GM21526 (cell line): ENCODE results near the gene DYRK3.

Experiments
- ATAC-seq: cut with Tn5 transposase; IDR thresholded peaks from one replicate; pipeline ENCODE4 v1.9.1; 2021; ENCODE audit warnings: moderate library complexity; ENCODE audit not compliant: unreplicated experiment, low FRiP score

DYRK3 gene

DNA sequence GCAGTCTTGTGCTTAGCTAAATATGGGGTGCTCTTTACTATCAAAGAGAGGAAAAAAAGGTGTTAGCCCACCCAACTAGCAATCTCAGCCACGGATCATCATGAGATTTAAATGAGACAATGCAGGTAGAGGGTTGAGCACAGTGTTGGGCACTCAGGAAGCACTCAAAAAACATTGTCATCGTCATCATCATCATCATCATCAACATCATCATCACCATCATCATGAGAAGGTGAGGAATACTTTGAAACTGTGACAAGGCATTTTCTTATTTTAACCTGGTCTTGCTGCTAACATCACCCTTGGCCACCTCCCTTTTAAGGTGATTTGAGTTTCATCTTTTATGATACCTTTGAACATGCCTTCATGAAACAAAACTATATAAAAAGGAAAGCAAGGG, 46.0 kb downstream of the DYRK3 start:
- no peak for ATAC-seq

DNA sequence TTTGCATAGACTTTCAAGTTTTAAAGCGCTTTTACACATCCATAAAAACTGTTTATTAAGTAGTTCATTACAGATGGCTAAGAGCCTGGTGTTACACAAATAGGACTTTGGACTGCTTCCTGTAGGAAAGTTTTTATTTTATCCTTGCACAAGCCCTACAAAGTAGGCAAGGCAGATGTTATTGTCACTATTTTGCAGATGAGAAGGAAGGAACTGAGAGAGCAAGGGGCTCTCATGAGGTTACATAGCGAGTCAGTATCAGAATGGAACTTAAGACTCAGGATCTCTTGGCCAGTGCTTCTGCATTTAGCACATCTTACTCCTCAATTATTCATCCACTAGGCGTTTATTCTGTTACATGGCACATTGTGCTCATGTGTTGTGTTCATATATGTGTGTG, 46.8 kb downstream of the DYRK3 start:
- ATAC-seq = no peak

DNA sequence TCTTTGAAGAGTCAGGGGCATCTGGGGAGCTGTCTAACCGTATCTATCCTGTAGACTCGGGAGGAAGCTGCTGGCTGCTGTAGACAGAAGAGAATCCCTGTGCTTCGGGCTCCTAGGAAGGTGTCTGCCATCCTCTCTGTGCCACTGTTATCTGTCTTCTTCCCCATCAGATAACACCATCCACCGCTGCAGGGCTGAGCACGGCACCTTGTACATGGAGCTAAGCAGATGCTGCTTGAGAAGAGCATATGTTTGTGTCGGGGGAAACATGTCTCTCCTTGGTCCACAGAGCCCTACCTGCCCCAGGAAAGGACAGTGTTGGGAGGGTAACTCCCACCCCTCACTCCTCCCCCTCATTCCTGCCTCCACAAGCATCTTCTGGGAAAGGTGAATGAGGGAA, 48.0 kb downstream of the DYRK3 start:
- no peak for ATAC-seq

DNA sequence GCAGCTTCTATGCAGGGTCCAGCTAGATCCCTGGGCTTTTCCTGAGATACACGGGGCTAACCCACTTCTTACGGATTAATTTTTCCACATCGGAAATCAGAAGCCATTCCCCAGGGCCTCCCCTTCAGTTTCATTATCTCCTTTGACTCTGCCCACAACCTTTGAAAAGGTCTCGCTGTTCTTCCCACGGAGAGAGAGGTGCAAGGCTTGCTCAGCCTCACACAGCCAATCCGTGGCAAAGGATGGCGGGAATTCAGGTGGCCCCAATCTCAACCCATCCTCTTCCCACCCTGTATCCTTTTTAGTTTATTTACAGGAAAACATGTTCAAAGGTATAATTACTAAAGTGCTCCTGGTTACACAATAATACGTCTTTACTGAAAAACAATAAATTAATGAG, 48.7 kb downstream of the DYRK3 start:
- ATAC-seq = no peak

DNA sequence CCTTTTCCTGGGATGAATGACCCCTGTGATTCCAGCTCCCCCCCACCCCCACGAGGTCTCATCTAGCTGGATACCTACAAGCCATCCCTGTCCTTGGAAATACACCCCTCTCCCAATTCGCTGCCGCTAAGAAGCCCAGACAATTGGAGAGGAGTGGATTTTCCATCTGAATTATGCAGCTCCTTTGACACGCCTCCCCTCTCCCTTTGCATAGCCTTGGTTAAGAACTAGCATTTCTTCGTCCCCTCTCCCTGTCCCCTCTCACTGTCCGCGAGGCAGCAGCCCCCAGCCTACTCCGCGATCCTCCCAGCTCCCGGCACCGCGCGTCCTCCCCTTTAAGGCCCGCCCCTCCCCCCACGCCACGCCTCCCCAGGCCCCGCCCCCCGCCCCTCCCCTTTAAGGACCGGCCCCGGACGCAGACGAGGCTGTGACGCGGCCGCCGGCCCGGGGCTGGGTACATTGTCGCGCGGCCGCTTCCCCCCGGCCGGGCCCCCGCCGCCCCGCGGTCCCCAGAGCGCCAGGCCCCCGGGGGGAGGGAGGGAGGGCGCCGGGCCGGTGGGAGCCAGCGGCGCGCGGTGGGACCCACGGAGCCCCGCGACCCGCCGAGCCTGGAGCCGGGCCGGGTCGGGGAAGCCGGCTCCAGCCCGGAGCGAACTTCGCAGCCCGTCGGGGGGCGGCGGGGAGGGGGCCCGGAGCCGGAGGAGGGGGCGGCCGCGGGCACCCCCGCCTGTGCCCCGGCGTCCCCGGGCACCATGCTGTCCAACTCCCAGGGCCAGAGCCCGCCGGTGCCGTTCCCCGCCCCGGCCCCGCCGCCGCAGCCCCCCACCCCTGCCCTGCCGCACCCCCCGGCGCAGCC, 49.4 kb downstream of the DYRK3 start, which contains the start of gene MAPKAPK2:
MAPKAPK2 (plus strand) TSS at position 428 of the 856 bp plus-strand sequence; CDS start at position 753, 325 bp downstream.
- ATAC-seq = peak; percentile 31

DNA sequence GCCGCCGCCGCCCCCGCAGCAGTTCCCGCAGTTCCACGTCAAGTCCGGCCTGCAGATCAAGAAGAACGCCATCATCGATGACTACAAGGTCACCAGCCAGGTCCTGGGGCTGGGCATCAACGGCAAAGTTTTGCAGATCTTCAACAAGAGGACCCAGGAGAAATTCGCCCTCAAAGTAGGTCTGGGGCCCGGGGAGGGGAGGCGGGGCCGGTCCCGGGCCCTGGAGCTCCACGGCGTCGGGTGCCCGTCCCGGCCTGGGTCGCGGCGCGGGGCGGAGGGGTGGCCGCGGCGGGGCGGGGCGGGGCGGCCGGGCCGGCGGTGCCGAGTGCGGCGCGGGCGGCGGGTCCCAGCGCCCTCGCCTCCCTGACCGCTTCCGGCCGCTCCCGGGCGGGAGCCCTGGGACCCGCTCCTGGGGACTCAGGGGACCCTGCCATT, 50.0 kb downstream of the DYRK3 start:
- no peak for ATAC-seq

DNA sequence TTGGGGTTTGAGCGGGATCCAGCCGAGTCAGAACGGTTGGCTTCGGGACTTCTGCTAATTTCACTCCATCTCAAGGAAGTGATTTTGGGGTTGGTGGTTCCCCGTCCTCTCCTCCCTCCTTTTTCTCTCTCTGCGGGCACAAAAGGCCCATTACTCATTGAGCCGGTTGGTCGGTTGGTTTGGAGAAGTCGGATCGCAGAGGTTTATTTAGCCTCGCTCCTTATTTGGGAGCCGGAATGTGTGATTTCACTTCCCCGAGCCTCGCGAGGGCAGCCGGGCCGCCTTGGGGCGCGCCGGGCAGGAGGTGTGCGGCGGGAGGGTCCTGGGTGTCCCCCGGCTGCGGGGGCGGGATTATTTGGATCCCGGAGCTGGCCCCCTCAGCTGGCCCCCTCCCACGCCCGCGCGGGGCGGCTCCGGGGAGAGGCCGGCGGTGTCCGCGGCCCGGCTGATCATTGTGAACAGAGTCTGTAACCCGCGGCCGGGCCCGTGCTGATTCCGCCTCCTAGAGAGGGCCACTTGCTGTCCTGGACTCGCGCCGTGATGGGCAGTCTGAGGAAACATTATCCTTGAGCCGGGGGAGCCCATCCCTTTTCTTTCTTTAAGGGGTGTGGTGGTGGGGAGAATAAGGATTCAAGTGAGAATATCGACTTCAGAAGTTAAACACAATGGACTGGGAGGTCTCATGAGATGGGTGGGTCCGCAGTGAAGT, 50.6 kb downstream of the DYRK3 start:
- no peak for ATAC-seq

DNA sequence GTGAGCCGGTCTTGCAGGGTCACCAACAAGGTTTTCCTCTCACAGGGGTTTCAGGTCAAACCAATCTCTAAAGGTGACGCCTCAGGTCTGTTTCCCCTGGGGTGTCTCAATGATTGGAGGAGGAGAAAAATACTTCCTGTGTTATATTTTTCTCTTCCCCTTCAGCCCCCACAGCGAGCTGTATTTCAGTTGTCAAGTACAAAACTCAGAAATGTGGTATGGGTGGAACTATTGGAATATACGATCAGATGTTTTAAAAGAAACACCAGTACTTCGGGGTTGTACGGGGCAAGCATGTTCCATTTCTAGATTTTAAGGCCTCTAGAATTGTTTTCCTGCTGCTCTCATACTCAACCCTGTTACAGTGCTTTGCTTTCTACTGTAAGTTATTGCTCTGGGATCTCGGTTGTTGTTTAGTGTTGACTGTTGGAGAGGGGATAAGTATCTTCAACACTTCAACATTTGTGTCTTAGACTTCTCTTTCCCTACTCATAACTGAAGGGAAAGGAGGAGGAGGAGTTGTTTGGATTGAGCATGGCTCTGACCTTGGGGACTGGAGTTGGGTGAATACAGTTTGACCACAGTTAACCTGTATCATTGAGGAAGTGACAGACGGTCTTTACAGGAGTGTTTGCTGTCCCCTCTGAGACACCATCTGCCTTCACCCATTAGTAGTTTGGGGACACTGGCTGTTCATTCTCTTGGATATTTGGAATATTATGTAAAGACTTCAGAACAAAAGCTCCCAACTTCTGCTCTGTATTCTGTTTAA, 51.3 kb downstream of the DYRK3 start:
- no peak for ATAC-seq

DNA sequence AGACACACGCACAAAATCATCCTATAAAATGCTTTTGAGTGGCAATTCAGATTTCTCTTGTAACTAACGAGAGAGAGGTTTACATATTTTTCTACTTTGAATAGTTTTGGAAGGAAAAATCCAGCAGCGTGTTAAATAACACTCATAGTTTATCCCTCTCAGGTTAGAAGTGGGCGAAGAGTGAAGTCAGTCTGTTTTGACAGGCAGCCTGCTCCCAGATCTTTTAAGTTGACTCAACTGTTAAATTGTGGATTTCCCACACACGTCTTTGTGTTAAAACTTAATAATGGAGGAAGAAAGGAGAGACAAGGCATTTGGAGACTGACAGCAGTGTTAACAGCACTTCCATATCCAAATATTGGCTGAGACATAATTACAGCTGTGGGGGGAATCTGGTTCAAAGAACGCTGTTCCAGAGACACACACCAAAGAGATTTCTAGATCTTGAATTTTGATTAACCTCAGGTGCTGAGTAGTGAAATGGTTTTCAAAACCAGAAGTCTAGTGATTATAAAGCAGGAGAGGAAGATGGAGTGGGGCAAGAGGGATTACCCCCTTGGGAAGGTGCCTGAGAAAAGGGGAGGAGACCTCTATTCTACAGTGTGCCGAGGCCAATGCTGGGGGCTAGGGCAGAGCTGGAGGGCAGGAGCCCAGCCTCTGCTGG, 52.0 kb downstream of the DYRK3 start:
- ATAC-seq = no peak

DNA sequence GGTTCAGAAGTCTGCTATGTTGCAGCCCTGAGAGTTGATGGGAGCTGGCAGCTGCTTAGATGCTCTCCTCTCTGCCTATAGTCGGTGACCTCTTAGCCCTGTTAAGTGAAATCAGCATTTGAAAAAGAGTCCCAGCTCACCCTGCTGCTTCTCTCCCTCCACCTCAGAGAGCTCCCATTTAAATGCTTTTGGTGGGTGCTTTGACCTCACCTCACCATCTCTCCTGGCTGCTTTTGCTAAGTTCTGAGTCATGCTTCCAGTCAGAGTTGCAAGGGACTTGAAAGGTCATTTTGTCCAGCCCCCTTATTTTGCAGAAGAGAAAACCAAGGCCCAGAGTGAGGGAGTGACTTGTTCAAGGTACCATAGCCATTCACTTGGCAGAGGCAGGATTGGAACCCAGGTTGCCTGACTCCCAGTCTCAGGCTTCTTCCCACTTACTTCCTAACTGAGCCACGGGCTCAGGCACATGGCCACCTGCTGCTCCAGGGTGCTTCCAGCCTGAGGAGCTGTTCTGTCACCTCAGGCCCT, 52.6 kb downstream of the DYRK3 start:
- no peak for ATAC-seq

DNA sequence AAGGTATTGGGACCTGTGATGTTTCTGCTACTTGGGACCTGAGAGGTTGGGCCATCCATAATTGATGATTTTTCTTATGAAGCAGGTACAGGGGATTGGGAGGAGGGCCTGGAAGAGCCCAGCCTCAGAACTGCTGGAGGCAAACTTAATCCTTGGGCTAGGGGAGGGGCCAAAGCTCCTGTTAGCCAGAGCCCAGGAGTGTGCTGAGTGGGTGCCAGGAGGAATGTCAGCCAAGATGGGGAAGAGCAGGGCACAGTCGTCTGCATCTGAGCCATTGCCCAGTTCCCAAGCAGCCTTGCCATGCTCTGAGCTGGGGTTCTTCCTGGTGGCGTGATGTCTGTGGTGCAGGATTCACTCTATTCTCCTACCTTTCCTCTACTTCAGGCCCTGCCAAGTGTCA, 55.2 kb downstream of the DYRK3 start:
- no peak for ATAC-seq

DNA sequence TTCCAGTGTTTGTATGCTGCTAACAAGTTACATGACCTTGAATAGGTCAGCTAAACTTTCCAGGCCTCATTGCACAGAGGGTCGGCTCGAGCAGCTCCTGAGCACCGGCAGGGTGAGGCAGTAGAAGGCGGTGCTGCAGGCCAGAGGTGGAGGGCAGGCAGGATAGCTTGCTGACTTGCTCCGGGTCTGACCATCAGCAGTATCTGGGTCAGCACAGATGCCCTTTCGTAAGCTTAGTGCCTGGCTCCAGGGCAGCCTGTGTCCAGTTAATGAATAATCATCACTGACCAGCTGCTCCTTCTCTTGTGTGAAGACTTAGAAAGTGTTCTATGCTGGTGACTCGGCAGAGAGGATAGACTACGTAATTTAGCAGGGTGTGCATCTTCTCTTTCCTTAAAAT, 56.3 kb downstream of the DYRK3 start:
- no peak for ATAC-seq

DNA sequence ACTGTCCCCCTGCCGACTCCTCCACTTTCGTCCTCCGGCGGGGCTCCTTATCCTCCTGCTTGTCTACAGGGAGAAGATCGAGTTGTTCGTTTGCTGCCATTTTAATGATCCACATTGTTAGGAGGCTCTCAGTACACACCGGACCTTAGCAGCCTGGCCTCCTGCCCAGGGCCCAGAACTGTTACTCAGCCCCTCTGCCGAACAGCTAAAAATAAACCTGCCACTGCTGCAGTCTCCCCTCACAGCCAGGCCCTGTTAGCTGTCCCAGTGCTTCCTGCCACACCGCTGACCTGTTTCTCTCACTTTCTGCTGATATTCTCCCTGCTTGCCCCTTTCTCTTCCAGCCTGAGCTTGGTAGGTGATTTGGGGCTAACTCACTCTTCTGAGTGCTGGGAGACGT, 57.7 kb downstream of the DYRK3 start:
- no peak for ATAC-seq

DNA sequence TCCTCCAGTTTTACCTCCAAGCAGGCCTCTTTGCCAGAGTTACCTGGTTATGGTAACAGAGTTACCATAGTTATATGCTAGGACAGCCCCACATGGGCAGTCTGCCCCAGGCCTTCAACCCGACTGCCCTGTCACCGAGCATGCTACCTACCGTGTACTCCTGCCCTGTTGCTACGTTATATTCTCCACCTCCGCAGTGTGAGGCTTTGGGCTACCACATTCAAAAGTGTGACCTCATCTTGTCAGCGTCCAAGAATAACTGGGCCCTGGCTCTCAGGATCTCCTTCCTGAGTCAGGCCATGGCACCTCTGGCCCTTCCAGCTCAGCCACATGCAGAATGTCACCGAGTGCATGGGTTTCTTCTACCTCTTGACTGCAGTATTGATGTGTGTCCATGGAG, 58.3 kb downstream of the DYRK3 start:
- no peak for ATAC-seq

DNA sequence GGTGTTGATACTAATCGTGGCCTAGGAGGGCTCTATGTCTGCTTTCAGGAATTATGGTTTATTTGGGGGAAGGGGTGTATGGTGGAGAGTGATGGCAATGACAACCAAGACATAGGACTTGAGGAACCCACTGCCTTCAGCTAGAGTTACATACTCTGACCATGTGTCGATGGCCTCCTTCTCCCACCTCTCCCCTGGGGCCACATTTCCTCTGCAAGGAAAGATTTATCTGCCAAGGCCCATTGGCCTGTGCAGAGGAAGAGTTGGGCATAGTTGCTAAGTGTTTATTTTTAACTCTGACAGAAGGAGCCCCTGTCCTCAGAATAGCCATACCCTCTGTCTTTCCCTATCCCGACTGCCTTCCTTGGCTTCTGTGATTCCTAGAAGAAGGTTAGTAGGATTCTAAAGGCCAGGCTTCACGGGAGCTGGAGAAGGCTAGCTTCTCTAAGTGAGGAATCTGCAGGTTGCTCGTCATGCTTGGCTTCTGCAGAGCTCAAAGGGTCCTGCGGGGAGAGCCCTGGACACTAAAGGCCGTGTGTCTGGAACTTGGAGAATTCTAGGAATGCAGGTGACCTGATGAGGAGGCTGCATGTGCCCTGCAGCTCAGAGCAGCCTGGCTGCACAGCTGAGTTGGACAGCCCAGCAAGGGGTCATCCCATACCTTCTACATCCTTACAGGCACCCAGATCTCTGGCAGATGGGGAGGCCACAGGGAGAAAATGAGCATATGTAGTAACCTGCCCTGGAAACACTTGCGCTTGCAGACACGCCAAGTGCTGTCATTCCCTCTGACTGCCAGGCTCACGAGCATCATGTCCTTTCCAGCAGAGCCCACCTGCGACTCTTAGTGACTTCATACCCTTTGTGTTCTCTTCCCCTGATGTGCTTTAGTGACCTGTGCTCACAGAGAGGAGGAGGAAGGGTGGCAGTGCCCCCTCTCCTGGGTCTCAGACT, 59.1 kb downstream of the DYRK3 start:
- no peak for ATAC-seq

DNA sequence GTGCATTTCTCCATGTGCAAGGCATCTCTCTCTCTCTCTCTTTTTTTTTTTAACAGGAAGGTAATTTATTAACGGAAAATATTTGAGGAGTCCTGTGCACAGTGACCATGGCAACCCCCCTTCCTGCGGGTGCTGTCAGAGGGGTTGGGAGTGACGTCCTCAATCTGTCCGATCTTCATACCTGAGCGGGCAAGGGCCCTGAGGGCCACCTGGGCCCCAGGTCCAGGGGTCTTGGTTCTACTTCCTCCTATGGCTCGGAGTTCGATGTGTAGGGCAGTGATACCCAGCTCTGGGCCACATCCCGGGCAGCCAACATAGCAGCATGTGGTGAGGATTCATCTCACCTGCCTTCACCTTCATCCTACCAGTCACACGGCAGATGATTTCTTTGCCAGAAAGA, 60.4 kb downstream of the DYRK3 start:
- no peak for ATAC-seq

DNA sequence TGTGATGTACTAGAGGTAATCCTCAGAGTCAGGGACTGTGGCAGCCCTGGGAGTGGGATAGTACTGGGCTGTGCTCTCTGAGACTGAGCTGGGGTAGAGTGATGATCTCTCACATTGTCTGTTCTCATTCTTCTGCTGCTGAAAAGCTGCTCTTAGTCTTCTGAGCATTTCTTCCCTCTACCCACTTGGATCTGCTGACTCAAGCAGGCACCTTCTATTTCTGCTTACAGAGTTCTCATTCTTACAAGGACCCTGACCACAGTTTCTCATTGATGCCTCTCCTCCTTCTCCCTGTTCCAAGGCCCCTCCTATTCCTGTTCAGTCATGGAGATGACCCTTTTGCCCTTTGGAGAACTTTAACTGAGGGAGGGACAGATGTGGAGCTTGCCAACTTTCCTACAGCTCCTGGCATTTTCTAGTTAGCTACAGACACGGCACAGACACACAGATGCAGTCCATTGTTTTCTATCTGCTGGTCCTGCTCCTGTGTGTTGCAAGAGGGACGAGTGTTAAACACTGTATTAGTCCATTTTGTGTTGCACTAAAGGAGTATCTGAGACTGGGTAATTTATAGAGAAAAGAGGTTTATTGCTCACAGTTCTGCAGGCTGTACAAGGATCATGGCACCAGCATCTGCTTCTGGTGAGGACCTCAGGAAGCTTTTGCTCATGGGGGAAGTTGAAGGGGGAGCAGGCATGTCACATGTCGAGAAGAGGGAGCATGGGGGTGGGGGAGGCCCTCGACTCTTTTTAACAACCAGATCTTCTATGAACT, 61.7 kb downstream of the DYRK3 start:
- no peak for ATAC-seq

DNA sequence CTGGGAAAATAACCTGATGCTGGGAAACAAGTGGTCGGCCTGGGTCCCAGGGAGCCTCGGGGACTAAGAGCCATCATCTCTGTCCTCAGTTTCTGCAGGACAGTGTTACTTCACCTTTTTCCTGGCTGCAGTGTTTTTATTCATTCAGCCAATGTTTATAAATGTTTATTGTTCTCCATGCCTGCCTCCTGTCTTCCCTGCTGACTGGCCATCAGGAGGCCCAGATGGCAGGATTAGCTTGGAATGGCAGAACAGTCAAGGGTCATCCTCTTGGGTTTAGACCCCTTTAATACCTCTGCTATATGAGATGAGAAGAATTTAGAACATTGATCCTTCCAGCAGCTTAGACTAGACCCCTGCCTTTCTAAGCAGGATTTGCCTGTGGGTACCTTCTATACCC, 62.7 kb downstream of the DYRK3 start:
- no peak for ATAC-seq
